Retina (tissue), 1 donor: ENCODE data around the gene ESRRA.

Experiments used
- DNase-seq: peaks from one replicate; pipeline ENCODE4 v3.0.0-alpha.2; 2016

Gene ESRRA

GRCh38 chr11:64305075-64305690 is at the start of gene ESRRA:
ESRRA (plus strand) TSS chr11:64305524; CDS start chr11:64307180, 1,656 bp downstream.
- DNase-seq: peak; percentile 95

DNA sequence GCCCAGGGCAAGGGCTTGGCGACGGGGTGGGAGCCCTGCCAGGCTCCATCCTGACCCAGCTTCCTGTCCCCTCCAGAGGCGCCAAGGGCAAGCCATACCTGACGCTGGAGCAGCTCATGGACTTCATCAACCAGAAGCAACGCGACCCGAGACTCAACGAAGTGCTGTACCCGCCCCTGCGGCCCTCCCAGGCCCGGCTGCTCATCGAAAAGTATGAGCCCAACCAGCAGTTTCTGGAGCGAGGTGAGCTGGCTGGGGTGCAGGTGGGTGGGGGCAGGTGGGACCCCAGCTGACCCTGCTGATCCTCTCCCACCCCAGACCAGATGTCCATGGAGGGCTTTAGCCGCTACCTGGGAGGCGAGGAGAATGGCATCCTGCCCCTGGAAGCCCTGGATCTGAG is 49.0 kb upstream of the ESRRA start:
- DNase-seq: no peak

DNA sequence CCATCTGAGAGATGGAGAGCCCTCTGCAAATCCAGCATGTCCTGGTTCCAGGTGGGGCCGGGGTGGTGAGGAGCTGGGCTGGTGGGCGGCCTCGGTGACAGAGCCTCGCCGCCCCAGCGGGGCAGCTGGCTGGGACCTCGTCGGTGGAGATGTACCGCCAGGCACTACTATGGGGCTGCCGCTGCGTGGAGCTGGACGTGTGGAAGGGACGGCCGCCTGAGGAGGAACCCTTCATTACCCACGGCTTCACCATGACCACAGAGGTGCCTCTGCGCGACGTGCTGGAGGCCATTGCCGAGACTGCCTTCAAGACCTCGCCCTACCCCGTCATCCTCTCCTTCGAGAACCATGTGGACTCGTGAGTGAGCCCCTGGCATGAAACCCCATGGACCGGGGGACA is 47.0 kb upstream of the ESRRA start:
- no peak for DNase-seq

DNA sequence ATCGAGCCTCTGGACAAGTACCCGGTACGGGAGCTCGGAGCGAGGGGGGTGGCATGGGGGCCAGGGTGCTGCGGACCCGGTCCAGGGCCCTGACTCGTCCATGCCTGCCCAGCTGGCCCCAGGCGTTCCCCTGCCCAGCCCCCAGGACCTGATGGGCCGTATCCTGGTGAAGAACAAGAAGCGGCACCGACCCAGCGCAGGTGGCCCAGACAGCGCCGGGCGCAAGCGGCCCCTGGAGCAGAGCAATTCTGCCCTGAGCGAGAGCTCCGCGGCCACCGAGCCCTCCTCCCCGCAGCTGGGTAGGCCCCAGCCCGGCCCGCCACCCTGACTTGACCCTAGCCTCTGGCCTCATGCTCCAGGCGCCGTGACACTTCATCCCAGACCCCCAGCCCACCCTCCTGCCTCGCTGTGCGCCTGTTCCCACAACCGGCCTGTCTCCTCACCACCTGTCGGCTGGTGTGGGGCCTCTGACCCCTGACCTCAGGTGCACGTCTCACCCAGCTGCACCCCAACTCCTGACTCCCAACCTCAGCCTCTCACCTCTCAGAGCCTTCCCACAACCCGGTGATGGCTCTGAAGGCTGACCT is 46.3 kb upstream of the ESRRA start:
- DNase-seq: no peak

- no peak for DNase-seq
Measured at GRCh38 chr11:64259533-64260067, 45.7 kb upstream of the ESRRA start.

DNA sequence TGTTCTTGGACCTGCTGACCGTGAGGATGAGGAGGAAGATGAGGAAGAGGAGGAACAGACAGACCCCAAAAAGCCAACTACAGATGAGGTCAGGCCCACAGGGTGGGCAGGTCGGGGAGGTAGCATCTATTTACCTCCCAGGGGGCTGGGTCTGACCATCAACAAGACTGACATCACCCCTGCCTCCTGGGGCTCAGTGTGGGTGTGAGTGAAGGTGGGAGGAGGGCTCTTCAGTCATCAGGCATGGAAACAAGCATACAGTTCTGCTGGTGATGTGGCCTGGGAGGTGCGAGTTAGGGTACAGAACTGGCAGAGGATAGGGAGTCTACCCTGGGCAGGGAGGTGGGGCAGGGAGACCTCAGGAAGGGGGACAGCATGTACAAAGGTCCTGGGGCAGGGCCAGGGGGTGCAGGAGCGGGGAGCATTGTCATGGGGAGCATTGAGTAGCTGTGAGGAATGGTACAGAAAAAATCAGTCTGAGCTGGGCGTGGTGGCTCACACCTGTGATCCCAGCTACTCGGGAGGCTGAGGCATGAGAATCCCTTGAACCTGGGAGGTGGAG is 45.1 kb upstream of the ESRRA start:
- DNase-seq: no peak

DNA sequence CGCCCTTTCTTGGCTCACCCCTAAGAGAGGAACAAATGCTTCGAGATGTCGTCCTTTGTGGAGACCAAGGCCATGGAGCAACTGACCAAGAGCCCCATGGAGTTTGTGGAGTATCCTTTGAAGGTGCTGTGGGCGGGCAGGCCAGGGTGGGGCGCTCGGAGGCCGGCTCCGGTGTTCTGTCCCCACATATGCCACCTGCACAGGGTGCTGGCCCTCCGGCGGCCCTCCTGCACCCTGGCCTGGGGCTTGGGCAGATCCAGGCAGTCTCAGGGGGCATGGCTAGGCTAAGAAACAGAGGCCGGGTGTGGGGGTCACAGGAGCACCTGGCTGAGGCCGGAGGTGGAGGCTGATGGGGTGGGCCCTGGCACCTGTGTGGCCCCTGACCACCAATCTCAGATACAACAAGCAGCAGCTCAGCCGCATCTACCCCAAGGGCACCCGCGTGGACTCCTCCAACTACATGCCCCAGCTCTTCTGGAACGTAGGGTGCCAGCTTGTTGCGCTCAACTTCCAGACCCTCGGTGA is 43.7 kb upstream of the ESRRA start:
- DNase-seq: no peak

- DNase-seq: no peak
Measured at GRCh38 chr11:64262271-64263002, 42.9 kb upstream of the ESRRA start.

- peak; percentile 83 for DNase-seq
Measured at GRCh38 chr11:64263021-64263946, 42.0 kb upstream of the ESRRA start.

DNA sequence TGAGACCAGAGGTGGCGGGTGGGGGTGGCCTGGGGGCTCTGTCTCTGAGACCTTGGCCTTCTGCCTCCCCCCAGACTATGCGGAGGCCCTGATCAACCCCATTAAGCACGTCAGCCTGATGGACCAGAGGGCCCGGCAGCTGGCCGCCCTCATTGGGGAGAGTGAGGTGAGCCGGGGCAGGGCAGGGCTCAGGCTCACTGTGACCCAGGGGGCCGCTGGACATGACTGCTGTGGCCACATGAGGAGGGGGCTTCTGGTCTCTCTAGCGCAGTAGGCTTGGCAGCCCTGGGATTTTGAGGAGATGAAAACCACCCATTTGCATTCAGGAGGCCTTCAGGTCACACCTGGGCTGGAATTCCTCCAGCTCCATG is 41.4 kb upstream of the ESRRA start:
- DNase-seq: no peak

- DNase-seq: peak; percentile 52
Measured at GRCh38 chr11:64264371-64264852, 40.9 kb upstream of the ESRRA start.

- DNase-seq: no peak
Measured at GRCh38 chr11:64265176-64266160, 39.9 kb upstream of the ESRRA start.

DNA sequence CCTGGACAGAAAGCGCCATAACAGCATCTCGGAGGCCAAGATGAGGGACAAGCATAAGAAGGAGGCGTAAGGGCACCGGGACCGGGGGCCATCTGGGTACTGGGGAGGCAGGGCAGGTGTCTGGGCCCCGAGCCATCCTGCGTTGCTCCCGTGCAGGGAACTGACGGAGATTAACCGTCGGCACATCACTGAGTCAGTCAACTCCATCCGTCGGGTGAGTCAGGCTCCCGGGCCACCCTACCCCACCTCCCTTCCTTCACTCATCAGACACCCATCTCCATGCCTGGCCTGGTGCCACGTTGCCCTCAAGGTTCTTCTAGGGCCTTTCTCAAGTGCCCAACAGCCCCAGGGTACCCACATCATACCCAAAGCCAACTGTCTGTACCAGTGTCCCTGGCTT is 39.0 kb upstream of the ESRRA start:
- DNase-seq: no peak

DNA sequence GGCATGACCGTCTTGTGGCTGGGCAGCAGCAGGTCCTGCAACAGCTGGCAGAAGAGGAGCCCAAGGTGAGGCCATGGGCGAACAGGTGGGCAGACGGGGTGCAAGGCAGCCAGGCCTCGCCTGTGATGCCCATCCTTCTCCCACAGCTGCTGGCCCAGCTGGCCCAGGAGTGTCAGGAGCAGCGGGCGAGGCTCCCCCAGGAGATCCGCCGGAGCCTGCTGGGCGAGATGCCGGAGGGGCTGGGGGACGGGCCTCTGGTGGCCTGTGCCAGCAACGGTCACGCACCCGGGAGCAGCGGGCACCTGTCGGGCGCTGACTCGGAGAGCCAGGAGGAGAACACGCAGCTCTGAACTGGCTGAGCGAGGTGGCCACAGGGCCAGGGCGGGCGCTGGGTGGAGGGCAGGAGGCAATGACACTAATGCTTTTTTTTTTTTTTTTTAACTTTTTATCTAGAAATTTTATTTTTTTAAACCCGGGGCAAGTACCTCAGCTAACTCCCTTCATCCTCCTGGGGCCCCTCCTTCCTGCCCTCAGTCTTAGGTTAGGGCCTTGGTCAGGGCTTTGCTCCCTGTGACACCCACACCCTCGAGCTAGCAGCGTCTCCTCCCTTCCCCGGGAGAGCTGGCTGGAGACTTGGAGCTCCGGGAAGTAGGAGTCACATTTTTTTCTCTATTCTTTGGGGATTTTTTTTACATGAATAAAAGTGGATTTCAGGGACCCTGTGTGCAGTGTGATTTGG is 37.9 kb upstream of the ESRRA start:
- DNase-seq: no peak

DNA sequence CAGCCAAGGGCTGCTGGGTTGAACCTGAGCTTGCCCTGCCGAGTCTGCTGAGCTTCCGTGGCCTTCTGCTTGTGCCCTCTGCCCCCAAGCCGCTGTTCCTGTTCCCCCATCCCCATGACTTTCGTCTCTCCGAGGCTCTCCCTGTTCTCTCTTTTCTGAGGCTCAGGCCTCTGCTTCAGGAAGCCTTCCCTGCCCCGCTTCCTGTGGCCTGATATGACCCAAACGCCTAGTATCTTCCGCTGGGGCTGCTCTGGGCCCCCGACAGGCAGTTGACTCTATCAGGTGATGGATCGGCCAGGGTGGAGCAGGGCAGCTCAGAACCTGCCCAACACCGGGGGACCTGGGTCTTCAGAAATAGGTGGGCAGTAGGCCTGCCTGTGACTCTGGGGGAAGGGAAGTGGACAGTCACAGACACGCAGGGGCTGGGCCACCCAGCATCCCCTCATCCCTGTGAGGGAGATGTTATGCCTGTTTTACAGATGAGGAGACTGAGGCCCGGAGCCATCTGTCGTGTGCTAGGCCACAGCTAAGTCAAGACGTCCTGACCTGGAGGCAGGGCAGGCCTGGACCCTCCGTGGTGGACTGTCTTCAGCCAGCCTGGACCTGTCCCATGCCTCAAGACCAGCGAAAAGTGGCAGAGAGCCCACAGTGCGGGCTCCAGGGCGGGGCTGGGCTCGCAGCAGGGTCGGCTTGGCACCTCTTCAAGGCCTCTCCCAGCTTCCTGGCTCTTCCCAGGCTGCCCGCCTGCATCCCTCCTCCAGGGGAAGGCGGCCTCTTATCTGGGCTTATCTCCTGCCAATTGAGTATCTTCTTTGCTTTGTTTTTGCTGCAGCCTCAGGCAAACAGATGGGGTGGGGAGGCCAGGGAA is 37.1 kb upstream of the ESRRA start:
- DNase-seq: no peak

- DNase-seq: no peak
Measured at GRCh38 chr11:64268893-64269539, 36.3 kb upstream of the ESRRA start.

GRCh38 chr11:64269540-64270220 is 35.6 kb upstream of the ESRRA start:
- peak; percentile 99 for DNase-seq
